SK-N-SH treated with all-trans-retinoic acid at 6 μM for 48 hours (cell line): Measurements from ENCODE around the gene GARS1.

Experiments
- ATAC-seq: fragments of 200-7000 bp; cut with Tn5 transposase; 3 replicates; pipeline ENCODE4 v1.9.1; 2020; ENCODE audit warnings: mild to moderate bottlenecking, moderate library complexity
- ARNTL ChIP-seq: fragments of 450-650 bp; formaldehyde crosslinking; IDR thresholded peaks from 2 replicates; pipeline ENCODE4 v1.5.0; 2020; ENCODE audit warnings: low read depth, mild to moderate bottlenecking, moderate library complexity, borderline replicate concordance
- BACH2 ChIP-seq: fragments of 250-450 bp; sonication (Bioruptor Pico); IDR thresholded peaks from 2 replicates; pipeline ENCODE4 v1.9.0; 2021; ENCODE audit warnings: mild to moderate bottlenecking, borderline replicate concordance
- CREB5 ChIP-seq: fragments of 250-450 bp; sonication (Bioruptor Pico); IDR thresholded peaks from 2 replicates; pipeline ENCODE4 v1.5.1; 2020; ENCODE audit warnings: low read depth, mild to moderate bottlenecking, moderate library complexity
- CSDC2 ChIP-seq: fragments of 250-450 bp; sonication (Bioruptor Pico); IDR thresholded peaks from 2 replicates; pipeline ENCODE4 v1.5.0; 2020; ENCODE audit warnings: mild to moderate bottlenecking, moderate library complexity
- GLIS3 ChIP-seq: fragments of 250-450 bp; sonication (Bioruptor Pico); IDR thresholded peaks from 2 replicates; pipeline ENCODE4 v1.5.0; 2020; ENCODE audit warnings: mild to moderate bottlenecking, moderate library complexity
- ISL1 ChIP-seq: fragments of 250-450 bp; sonication (Bioruptor Pico); IDR thresholded peaks from 2 replicates; pipeline ENCODE4 v2.1.2; 2022; ENCODE audit warnings: mild to moderate bottlenecking, moderate library complexity
- OSR1 ChIP-seq: fragments of 250-450 bp; sonication (Bioruptor Pico); IDR thresholded peaks from 2 replicates; pipeline ENCODE4 v1.8.0; 2022; ENCODE audit warnings: moderate library complexity, mild to moderate bottlenecking, inconsistent platforms
- POU6F1 ChIP-seq: fragments of 250-450 bp; sonication (Bioruptor Pico); IDR thresholded peaks from 2 replicates; pipeline ENCODE4 v1.8.0; 2021; ENCODE audit warnings: low read depth, mild to moderate bottlenecking, moderate library complexity, borderline replicate concordance
- PPARA ChIP-seq: fragments of 250-450 bp; sonication (Bioruptor Pico); IDR thresholded peaks from 2 replicates; pipeline ENCODE4 v1.5.0; 2020; ENCODE audit warnings: mild to moderate bottlenecking, borderline replicate concordance
- SNAI2 ChIP-seq: fragments of 250-450 bp; sonication (Bioruptor Pico); IDR thresholded peaks from 2 replicates; pipeline ENCODE4 v1.5.0; 2020; ENCODE audit warnings: mild to moderate bottlenecking, moderate library complexity
- TCF4 ChIP-seq: fragments of 250-450 bp; sonication (Bioruptor Pico); IDR thresholded peaks from 2 replicates; pipeline ENCODE4 v1.8.0; 2021; ENCODE audit warnings: mild to moderate bottlenecking, moderate library complexity, borderline replicate concordance
- TOX ChIP-seq: fragments of 250-450 bp; sonication (Bioruptor Pico); IDR thresholded peaks from 2 replicates; pipeline ENCODE4 v1.8.0; 2021; ENCODE audit warnings: mild to moderate bottlenecking, moderate library complexity, borderline replicate concordance
- ZC3H10 ChIP-seq: fragments of 250-450 bp; sonication (Bioruptor Pico); IDR thresholded peaks from 2 replicates; pipeline ENCODE4 v1.5.1; 2021; ENCODE audit warnings: mild to moderate bottlenecking, moderate library complexity
- ZFP3 ChIP-seq: fragments of 250-450 bp; sonication (Bioruptor Pico); IDR thresholded peaks from 2 replicates; pipeline ENCODE4 v1.5.0; 2020; ENCODE audit warnings: mild to moderate bottlenecking, moderate library complexity
- ZFP30 ChIP-seq: fragments of 450-650 bp; formaldehyde crosslinking; IDR thresholded peaks from 2 replicates; pipeline ENCODE4 v1.5.0; 2022; ENCODE audit warnings: mild to moderate bottlenecking, moderate library complexity
- ZNF565 ChIP-seq: fragments of 450-650 bp; formaldehyde crosslinking; conservative IDR thresholded peaks from 2 replicates; pipeline ENCODE4 v1.5.0; 2020; ENCODE audit warnings: low read depth, mild to moderate bottlenecking, moderate library complexity
- ZNF8 ChIP-seq: fragments of 450-650 bp; formaldehyde crosslinking; IDR thresholded peaks from 2 replicates; pipeline ENCODE4 v1.5.0; 2020; ENCODE audit warnings: mild to moderate bottlenecking, moderate library complexity
- TF ChIP-seq, protein P1 (sequence below): fragments of 250-450 bp; sonication (Bioruptor Pico); IDR thresholded peaks from 2 replicates; pipeline ENCODE4 v1.5.0; 2020; ENCODE audit warnings: mild to moderate bottlenecking, moderate library complexity
- TF ChIP-seq, protein P2 (sequence below): fragments of 250-450 bp; sonication (Bioruptor Pico); IDR thresholded peaks from 2 replicates; pipeline ENCODE4 v1.8.0; 2020; ENCODE audit warnings: mild to moderate bottlenecking, moderate library complexity, borderline replicate concordance
- TF ChIP-seq, protein P3 (sequence below): fragments of 250-450 bp; sonication (Bioruptor Pico); IDR thresholded peaks from 2 replicates; pipeline ENCODE4 v1.5.1; 2021; ENCODE audit warnings: mild to moderate bottlenecking, moderate library complexity

Gene GARS1

DNA sequence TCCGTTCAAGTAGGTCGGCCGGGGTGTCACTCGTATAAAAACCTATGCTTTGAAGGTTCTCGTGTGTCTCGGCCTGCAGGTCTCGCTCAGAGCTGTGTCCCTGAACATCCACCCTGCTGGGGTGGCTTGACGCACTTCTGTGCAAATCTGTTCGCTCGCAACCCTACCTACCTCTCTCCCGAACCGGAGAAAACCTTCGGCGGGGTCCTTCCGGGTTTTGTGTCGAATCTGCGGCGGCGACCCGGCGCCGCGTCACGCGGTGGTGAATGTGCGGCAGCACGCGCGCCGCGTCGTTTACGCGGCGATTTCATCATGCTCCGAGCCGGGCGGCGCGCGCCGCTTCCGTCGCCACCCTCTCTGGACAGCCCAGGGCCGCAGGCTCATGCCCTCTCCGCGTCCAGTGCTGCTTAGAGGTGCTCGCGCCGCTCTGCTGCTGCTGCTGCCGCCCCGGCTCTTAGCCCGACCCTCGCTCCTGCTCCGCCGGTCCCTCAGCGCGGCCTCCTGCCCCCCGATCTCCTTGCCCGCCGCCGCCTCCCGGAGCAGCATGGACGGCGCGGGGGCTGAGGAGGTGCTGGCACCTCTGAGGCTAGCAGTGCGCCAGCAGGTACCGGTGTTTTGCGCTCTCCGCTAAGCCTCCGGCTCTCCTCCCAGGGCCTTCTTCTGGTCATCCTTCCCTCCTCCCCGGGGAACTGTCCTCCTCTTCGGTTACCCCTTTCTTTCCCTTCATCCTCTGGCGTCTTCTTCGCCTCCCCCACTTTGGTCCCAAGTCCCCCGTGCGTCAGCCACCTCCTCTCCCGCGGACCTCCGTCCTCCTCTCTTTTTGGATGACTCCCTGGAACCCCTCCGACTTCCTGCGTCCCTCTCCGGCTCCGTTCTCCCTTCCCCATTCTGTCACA is at the start of gene GARS1:
GARS1 (plus strand) TSS at position 339 of the 896 bp plus-strand sequence; CDS start at position 383, 44 bp downstream.
- no peak for TF ChIP-seq TCF4
- peak; percentile 57; the same call in 1 of the 2 replicates for TF ChIP-seq ZFP3
- no peak for TF ChIP-seq ARNTL (CRISPR knock-in tag)
- TF ChIP-seq, protein P1, sequence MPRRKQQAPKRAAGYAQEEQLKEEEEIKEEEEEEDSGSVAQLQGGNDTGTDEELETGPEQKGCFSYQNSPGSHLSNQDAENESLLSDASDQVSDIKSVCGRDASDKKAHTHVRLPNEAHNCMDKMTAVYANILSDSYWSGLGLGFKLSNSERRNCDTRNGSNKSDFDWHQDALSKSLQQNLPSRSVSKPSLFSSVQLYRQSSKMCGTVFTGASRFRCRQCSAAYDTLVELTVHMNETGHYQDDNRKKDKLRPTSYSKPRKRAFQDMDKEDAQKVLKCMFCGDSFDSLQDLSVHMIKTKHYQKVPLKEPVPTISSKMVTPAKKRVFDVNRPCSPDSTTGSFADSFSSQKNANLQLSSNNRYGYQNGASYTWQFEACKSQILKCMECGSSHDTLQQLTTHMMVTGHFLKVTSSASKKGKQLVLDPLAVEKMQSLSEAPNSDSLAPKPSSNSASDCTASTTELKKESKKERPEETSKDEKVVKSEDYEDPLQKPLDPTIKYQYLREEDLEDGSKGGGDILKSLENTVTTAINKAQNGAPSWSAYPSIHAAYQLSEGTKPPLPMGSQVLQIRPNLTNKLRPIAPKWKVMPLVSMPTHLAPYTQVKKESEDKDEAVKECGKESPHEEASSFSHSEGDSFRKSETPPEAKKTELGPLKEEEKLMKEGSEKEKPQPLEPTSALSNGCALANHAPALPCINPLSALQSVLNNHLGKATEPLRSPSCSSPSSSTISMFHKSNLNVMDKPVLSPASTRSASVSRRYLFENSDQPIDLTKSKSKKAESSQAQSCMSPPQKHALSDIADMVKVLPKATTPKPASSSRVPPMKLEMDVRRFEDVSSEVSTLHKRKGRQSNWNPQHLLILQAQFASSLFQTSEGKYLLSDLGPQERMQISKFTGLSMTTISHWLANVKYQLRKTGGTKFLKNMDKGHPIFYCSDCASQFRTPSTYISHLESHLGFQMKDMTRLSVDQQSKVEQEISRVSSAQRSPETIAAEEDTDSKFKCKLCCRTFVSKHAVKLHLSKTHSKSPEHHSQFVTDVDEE (CRISPR knock-in tag), result peak; percentile 75
- no peak for TF ChIP-seq ZNF8 (CRISPR knock-in tag)
- TF ChIP-seq SNAI2 (CRISPR knock-in tag), result 0 out of 2 replicates have a peak, but pooled peaks have one; percentile 16
- TF ChIP-seq CSDC2 (CRISPR knock-in tag), result 0 out of 2 replicates have a peak, but pooled peaks have one; percentile 53
- ATAC-seq, result peak; percentile 95

- ATAC-seq, result no peak
Measured at GRCh38 chr7:30545791-30546555, 48.7 kb upstream of the GARS1 start.

GRCh38 chr7:30546596-30546995 is 48.1 kb upstream of the GARS1 start:
- no peak for TF ChIP-seq BACH2 (CRISPR knock-in tag)
- TF ChIP-seq TOX (CRISPR knock-in tag), result no peak
- TF ChIP-seq, protein P2, sequence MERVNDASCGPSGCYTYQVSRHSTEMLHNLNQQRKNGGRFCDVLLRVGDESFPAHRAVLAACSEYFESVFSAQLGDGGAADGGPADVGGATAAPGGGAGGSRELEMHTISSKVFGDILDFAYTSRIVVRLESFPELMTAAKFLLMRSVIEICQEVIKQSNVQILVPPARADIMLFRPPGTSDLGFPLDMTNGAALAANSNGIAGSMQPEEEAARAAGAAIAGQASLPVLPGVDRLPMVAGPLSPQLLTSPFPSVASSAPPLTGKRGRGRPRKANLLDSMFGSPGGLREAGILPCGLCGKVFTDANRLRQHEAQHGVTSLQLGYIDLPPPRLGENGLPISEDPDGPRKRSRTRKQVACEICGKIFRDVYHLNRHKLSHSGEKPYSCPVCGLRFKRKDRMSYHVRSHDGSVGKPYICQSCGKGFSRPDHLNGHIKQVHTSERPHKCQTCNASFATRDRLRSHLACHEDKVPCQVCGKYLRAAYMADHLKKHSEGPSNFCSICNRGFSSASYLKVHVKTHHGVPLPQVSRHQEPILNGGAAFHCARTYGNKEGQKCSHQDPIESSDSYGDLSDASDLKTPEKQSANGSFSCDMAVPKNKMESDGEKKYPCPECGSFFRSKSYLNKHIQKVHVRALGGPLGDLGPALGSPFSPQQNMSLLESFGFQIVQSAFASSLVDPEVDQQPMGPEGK (CRISPR knock-in tag), result no peak
- TF ChIP-seq PPARA (CRISPR knock-in tag), result no peak
- no peak for TF ChIP-seq ISL1
- no peak for TF ChIP-seq OSR1 (CRISPR knock-in tag)
- TF ChIP-seq GLIS3 (CRISPR knock-in tag), result no peak
- TF ChIP-seq CSDC2 (CRISPR knock-in tag), result no peak
- TF ChIP-seq ZFP30 (CRISPR knock-in tag), result no peak
- no peak for TF ChIP-seq ZC3H10
- TF ChIP-seq ZNF8 (CRISPR knock-in tag), result no peak
- TF ChIP-seq ZNF565 (CRISPR knock-in tag), result no peak
- TF ChIP-seq CREB5, result no peak
- TF ChIP-seq, protein P3, sequence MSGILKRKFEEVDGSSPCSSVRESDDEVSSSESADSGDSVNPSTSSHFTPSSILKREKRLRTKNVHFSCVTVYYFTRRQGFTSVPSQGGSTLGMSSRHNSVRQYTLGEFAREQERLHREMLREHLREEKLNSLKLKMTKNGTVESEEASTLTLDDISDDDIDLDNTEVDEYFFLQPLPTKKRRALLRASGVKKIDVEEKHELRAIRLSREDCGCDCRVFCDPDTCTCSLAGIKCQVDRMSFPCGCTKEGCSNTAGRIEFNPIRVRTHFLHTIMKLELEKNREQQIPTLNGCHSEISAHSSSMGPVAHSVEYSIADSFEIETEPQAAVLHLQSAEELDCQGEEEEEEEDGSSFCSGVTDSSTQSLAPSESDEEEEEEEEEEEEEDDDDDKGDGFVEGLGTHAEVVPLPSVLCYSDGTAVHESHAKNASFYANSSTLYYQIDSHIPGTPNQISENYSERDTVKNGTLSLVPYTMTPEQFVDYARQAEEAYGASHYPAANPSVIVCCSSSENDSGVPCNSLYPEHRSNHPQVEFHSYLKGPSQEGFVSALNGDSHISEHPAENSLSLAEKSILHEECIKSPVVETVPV (CRISPR knock-in tag), result no peak
- no peak for ATAC-seq

More at GRCh38 chr7:30545791-30546555, 48.7 kb upstream of the GARS1 start:
- TF ChIP-seq, protein P3 (CRISPR knock-in tag), result no peak
- no peak for TF ChIP-seq ZC3H10
- TF ChIP-seq TCF4, result no peak
- TF ChIP-seq SNAI2 (CRISPR knock-in tag), result no peak
- no peak for TF ChIP-seq POU6F1 (CRISPR knock-in tag)
